ENCODE data around the gene CDH24. TPM values are rescaled to one million over a fixed set of nuclear protein-coding genes. Genes with fewer than 3 reads are reported as not detected.
"Not testable (repeated sequence)": the region's sequence is repeated elsewhere in the genome, so short reads cannot be mapped to it uniquely, and the experiment has no call there.

The CDH24 gene
- total and polyA plus RNA-seq, 8 donors = 6.1 to 14.8 (median 11.3) TPM

GRCh38 chr14:23018107-23018506 is 39.2 kb downstream of the CDH24 start:
- intact Hi-C loops (cut with DNase I) = no loop called here
- no peaks in the 10 kb centered on the region for H3K4me1 ChIP-seq
- H3K9me3 ChIP-seq = no peaks in the 10 kb centered on the region
- H3K27ac ChIP-seq = no peak overlapping the region
- H3K36me3 ChIP-seq = no peaks in the 10 kb centered on the region
- no peak for TF ChIP-seq CTCF (IDR thresholded peaks at IDR 0.05)
- DNase-seq (no peak), ATAC-seq (no peak)
- no peaks in the 10 kb centered on the region for H3K27me3 ChIP-seq
- no peak overlapping the region for H3K4me3 ChIP-seq

GRCh38 chr14:23017091-23017490 is 40.2 kb downstream of the CDH24 start:
- TF ChIP-seq CTCF (IDR thresholded peaks at IDR 0.05) = no peak
- H3K4me3 ChIP-seq = no peak overlapping the region
- no peaks in the 10 kb centered on the region for H3K27me3 ChIP-seq
- no peak for DNase-seq
- intact Hi-C loops (cut with DNase I) = no loop called here
- no peaks in the 10 kb centered on the region for H3K36me3 ChIP-seq
- no peaks in the 10 kb centered on the region for H3K9me3 ChIP-seq
- H3K27ac ChIP-seq = no peak overlapping the region
- ATAC-seq = no peak
- no peaks in the 10 kb centered on the region for H3K4me1 ChIP-seq

GRCh38 chr14:23015618-23016017 is 41.7 kb downstream of the CDH24 start:
- Histone ChIP-seq H3K27me3 (no peaks in the 10 kb centered on the region), H3K4me3 (no peak overlapping the region), H3K4me1 (no peaks in the 10 kb centered on the region), H3K27ac (no peak overlapping the region), H3K9me3 (no peaks in the 10 kb centered on the region), H3K36me3 (no peaks in the 10 kb centered on the region)
- intact Hi-C loops (cut with DNase I) = no loop called here
- no peak for TF ChIP-seq CTCF (IDR thresholded peaks at IDR 0.05)
- DNase-seq = no peak
- ATAC-seq = no peak

GRCh38 chr14:23013749-23014054 is 43.6 kb downstream of the CDH24 start:
- H3K27me3 ChIP-seq; ATAC-seq; H3K4me1 ChIP-seq; intact Hi-C loops (cut with DNase I); H3K36me3 ChIP-seq; H3K27ac ChIP-seq; H3K4me3 ChIP-seq; DNase-seq; H3K9me3 ChIP-seq: not testable (repeated sequence)

GRCh38 chr14:23013054-23013748 is 44.1 kb downstream of the CDH24 start:
- no peaks in the 10 kb centered on the region for H3K36me3 ChIP-seq
- H3K27ac ChIP-seq = no peak overlapping the region
- no peaks in the 10 kb centered on the region for H3K27me3 ChIP-seq
- TF ChIP-seq CTCF (IDR thresholded peaks at IDR 0.05) = no peak
- H3K9me3 ChIP-seq = no peaks in the 10 kb centered on the region
- intact Hi-C loops (cut with DNase I) = no loop called here
- DNase-seq (no peak), ATAC-seq (no peak)
- no peak overlapping the region for H3K4me3 ChIP-seq
- H3K4me1 ChIP-seq = peaks cover 8 to 10% of the 10 kb centered on the region in 2 donors
